Measurements from ENCODE around the gene WDR90.

DNA sequence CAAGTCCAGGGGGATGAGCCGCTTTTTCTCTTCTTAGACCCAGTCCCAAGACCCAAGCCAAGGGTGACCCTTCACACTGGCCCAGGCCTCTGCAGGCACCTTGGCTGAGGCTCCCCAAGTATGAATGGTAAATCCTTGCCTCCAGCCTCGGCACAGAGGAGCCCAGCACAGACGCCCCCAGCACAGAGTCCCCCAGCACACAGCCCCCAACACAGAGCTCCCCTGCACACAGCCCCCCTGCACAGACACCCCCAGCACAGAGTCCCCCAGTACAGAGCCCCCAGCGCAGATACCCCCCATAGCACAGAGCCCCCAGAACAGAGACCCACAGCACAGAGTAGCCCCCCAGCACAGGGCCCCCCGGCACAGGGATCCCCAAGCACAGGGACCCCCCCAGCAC is 8.6 kb upstream of the WDR90 start:
- TF ChIP-seq POLR2A (IDR thresholded peaks at IDR 0.05), result no peak
- no peak for TF ChIP-seq CTCF (IDR thresholded peaks at IDR 0.05 in 4 of 5, conservative IDR thresholded peaks at IDR 0.05 in 1 of 5)
